ENCODE results near the gene APLNR.

The APLNR gene

GRCh38 chr11:57248780-57249383, 11.8 kb upstream of the APLNR start:
- peak; percentile 98 for ATAC-seq

GRCh38 chr11:57244911-57245310, 7.9 kb upstream of the APLNR start:
- ATAC-seq, result no peak
- TF ChIP-seq ZC3H10 (CRISPR knock-in tag; IDR thresholded peaks at IDR 0.05) (no peak), ESRRG (CRISPR knock-in tag; IDR thresholded peaks at IDR 0.05) (no peak), OSR1 (CRISPR knock-in tag; IDR thresholded peaks at IDR 0.05) (no peak), ZNF565 (CRISPR knock-in tag; conservative IDR thresholded peaks at IDR 0.05; ENCODE audit: low read depth) (no peak), POU6F1 (CRISPR knock-in tag; IDR thresholded peaks at IDR 0.05; ENCODE audit: borderline replicate concordance, low read depth) (no peak), ZFP3 (CRISPR knock-in tag; IDR thresholded peaks at IDR 0.05) (no peak), TOX (CRISPR knock-in tag; IDR thresholded peaks at IDR 0.05; ENCODE audit: borderline replicate concordance) (no peak), ZFP30 (CRISPR knock-in tag; IDR thresholded peaks at IDR 0.05) (no peak), RARB (CRISPR knock-in tag; IDR thresholded peaks at IDR 0.05) (no peak), CSDC2 (CRISPR knock-in tag; IDR thresholded peaks at IDR 0.05) (no peak), PATZ1 (CRISPR knock-in tag; IDR thresholded peaks at IDR 0.05; ENCODE audit: borderline replicate concordance) (no peak), GLIS3 (CRISPR knock-in tag; IDR thresholded peaks at IDR 0.05) (no peak), ISL1 (CRISPR knock-in tag; IDR thresholded peaks at IDR 0.05) (no peak), CSRNP3 (CRISPR knock-in tag; IDR thresholded peaks at IDR 0.05) (no peak), SNAI2 (CRISPR knock-in tag; IDR thresholded peaks at IDR 0.05) (no peak), TCF4 (CRISPR knock-in tag; IDR thresholded peaks at IDR 0.05; ENCODE audit: borderline replicate concordance) (no peak)

More at GRCh38 chr11:57248780-57249383, 11.8 kb upstream of the APLNR start:
- TF ChIP-seq ZNF8 (CRISPR knock-in tag; IDR thresholded peaks at IDR 0.05), result no peak
- TF ChIP-seq TCF4 (CRISPR knock-in tag; IDR thresholded peaks at IDR 0.05; ENCODE audit: borderline replicate concordance), result no peak
- no peak for TF ChIP-seq ZC3H10 (CRISPR knock-in tag; IDR thresholded peaks at IDR 0.05)
- no peak for TF ChIP-seq ZNF565 (CRISPR knock-in tag; conservative IDR thresholded peaks at IDR 0.05; ENCODE audit: low read depth)
- peak; percentile 75; the same call in 1 of the 2 replicates for TF ChIP-seq TSHZ2 (CRISPR knock-in tag; IDR thresholded peaks at IDR 0.05)

- no peak for TF ChIP-seq ZNF8 (CRISPR knock-in tag; IDR thresholded peaks at IDR 0.05)
- no peak for TF ChIP-seq GLIS3 (CRISPR knock-in tag; IDR thresholded peaks at IDR 0.05)
- no peak for TF ChIP-seq BACH2 (CRISPR knock-in tag; IDR thresholded peaks at IDR 0.05; ENCODE audit: borderline replicate concordance)
- no peak for TF ChIP-seq OSR1 (CRISPR knock-in tag; IDR thresholded peaks at IDR 0.05)
- no peak; the same call in 2 of the 3 replicates for ATAC-seq
Measured at GRCh38 chr11:57241353-57241972, 4.4 kb upstream of the APLNR start.

- peak; percentile 75 for TF ChIP-seq TSHZ2 (CRISPR knock-in tag; IDR thresholded peaks at IDR 0.05)
- 0 out of 2 replicates have a peak, but pooled peaks have one; percentile 38 for TF ChIP-seq ZNF70 (CRISPR knock-in tag; IDR thresholded peaks at IDR 0.05)
- no peak for TF ChIP-seq CSDC2 (CRISPR knock-in tag; IDR thresholded peaks at IDR 0.05)
- TF ChIP-seq GLIS3 (CRISPR knock-in tag; IDR thresholded peaks at IDR 0.05), result no peak
- no peak for TF ChIP-seq ZNF565 (CRISPR knock-in tag; conservative IDR thresholded peaks at IDR 0.05; ENCODE audit: low read depth)
- TF ChIP-seq PPARA (CRISPR knock-in tag; IDR thresholded peaks at IDR 0.05; ENCODE audit: borderline replicate concordance), result no peak
- TF ChIP-seq RARB (CRISPR knock-in tag; IDR thresholded peaks at IDR 0.05), result no peak
- peak; percentile 85 for TF ChIP-seq TCF4 (CRISPR knock-in tag; IDR thresholded peaks at IDR 0.05; ENCODE audit: borderline replicate concordance)
- peak; percentile 51 for ATAC-seq
Measured at GRCh38 chr11:57240757-57241156, 3.7 kb upstream of the APLNR start.

Measured in SK-N-SH treated with all-trans-retinoic acid at 6 μM for 48 hours (cell line).